ENCODE results near the gene PNO1.
"Not testable (repeated sequence)": the region's sequence is repeated elsewhere in the genome, so short reads cannot be mapped to it uniquely, and the experiment has no call there.

PNO1 gene

DNA sequence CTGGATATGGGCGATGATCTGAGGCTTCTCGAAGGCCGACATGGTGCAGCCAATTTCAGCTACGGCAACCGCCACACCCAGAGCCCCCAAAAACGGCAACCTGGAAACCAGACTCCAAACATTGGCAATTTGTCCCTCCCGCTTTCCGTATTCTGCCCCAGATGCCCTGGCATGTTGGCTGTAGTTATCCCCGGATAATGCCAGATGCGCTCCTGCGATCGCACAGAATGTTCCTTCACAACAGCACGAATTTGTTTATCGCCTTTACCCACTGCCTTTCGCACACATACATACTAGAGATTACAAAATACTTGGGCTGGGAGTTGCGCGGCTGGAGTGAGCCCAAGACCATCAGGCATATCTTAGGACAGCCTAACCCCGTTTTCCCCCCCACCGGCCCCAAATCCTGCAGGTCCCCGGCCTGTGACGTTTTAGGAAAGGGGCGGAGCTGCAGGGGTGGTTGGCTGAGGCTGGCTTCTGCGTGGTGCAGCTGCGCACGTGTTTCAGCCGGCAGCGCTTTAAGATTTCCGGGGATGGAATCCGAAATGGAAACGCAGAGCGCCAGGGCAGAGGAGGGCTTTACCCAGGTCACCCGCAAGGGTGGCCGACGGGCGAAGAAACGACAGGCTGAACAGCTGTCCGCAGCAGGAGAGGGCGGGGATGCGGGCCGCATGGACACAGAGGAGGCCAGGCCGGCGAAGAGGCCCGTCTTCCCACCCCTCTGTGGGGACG lies at the start of gene PNO1:
Gene PNO1 (plus strand): TSS at position 487 of the 732 bp plus-strand sequence. CDS start 47 bp downstream, at position 534.
- peak within 1 kb of the TSS; percentile 96 for H3K4me3 ChIP-seq (replicated peaks; ENCODE audit: low read depth, low read length)
- DNase-seq (ENCODE audit: low read depth): peak; percentile 97
- TF ChIP-seq, protein P1, sequence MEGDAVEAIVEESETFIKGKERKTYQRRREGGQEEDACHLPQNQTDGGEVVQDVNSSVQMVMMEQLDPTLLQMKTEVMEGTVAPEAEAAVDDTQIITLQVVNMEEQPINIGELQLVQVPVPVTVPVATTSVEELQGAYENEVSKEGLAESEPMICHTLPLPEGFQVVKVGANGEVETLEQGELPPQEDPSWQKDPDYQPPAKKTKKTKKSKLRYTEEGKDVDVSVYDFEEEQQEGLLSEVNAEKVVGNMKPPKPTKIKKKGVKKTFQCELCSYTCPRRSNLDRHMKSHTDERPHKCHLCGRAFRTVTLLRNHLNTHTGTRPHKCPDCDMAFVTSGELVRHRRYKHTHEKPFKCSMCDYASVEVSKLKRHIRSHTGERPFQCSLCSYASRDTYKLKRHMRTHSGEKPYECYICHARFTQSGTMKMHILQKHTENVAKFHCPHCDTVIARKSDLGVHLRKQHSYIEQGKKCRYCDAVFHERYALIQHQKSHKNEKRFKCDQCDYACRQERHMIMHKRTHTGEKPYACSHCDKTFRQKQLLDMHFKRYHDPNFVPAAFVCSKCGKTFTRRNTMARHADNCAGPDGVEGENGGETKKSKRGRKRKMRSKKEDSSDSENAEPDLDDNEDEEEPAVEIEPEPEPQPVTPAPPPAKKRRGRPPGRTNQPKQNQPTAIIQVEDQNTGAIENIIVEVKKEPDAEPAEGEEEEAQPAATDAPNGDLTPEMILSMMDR (IDR thresholded peaks at IDR 0.05; ENCODE audit: low read length, missing control alignments): no peak

DNA sequence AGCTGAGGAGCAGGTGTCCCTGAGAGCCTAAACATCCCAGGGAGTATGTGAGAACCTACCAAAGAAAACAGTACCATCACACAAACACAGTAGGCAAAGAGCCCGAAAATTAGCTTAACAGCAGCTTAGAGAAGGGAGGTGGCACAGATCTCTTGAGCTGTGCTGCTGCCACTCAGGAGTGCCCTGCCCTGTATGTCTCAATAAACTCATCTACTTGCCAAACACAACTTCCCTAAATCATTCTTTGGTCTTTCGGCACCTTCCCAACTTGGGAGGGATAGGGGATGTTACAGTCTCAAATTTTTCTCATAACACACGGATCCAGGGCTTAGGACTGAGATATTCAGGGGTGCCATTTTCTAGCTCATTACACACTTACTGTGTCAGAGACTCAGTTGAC lies 49.6 kb upstream of the PNO1 start:
- H3K4me3 ChIP-seq (replicated peaks; ENCODE audit: low read depth, low read length): no peak overlapping the region
- DNase-seq (ENCODE audit: low read depth): no peak
- TF ChIP-seq, protein P1 (IDR thresholded peaks at IDR 0.05; ENCODE audit: low read length, missing control alignments): no peak

DNA sequence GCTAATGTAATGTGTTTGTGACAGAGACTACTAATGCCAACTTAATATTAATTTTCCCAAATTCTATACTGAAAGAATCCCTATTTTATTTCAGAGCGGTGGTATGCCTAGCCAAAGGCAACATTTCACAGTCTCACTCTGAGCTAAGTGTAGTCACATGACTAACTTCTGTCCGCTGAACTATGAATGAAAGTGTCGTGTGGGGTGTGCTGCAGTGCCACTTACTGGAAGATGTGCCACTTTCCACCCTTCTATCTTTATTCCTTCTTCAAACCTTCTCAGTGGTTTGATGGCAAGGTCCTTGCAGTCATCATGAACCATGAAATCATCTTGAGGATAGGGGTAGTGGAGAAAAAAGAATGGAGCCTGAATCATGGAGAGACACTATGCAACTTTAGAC lies 47.6 kb upstream of the PNO1 start:
- TF ChIP-seq, protein P1 (IDR thresholded peaks at IDR 0.05; ENCODE audit: low read length, missing control alignments): no peak
- no peak for DNase-seq (ENCODE audit: low read depth)
- no peak overlapping the region for H3K4me3 ChIP-seq (replicated peaks; ENCODE audit: low read depth, low read length)

DNA sequence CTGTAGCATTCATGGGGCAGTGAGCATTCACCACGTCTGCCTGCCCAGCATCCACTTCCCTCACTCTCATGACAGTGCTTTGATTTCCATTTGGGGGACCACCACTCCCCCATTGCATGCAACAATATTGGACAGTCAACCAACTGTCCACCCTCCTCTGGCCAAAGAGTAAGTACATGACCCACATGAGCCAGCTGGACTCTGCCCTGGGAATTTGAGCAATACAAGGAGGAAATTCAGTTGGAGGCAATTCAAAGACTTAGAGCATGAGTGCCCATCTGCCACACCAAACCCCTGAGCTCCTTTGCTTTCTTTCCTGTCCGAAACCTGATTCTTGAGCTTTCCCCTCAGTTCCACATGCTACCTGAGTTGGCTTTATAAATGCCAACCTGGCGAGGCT lies 41.7 kb upstream of the PNO1 start:
- TF ChIP-seq, protein P1 (IDR thresholded peaks at IDR 0.05; ENCODE audit: low read length, missing control alignments): no peak
- no peak for DNase-seq (ENCODE audit: low read depth)
- H3K4me3 ChIP-seq (replicated peaks; ENCODE audit: low read depth, low read length): no peak overlapping the region

DNA sequence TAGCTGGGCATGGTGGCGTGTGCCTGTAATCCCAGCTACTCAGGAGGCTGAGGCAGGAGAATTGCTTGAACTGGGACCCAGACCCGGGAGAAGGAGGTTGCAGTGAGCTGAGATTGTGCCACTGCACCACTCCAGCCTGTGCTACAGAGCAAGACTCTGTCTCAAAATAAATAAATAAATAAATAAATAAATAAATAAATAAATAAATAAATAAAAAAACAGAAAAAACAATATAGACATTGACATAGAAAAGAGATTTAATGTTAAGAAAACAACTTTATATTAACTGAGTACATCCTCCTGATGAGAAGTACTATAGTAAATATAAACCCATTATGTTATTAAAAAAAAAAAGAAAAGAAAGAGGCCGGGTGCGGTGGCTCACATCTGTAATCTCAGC lies 39.8 kb upstream of the PNO1 start:
- not testable (repeated sequence) for H3K4me3 ChIP-seq (replicated peaks; ENCODE audit: low read depth, low read length); DNase-seq (ENCODE audit: low read depth)

DNA sequence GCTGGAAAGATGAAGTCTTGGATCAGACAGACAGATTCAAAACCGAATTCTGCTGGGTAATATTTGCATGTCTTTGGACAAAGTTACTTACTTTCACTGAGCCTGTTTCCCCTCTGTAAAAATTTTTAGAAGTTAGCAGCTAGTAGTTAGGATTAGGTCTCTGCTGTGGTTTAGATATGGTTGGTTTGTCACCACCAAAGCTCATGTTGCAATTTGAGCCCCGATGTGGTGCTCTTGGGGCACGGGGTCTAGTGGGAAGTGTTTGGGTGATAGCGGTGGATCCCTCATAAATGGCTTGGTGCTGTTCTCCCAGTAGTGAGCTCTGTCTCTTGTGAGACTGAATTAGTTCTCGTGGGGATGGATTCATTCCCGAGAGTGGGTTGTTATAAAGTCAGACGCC lies 38.9 kb upstream of the PNO1 start:
- H3K4me3 ChIP-seq (replicated peaks; ENCODE audit: low read depth, low read length): no peak overlapping the region
- TF ChIP-seq, protein P1 (IDR thresholded peaks at IDR 0.05; ENCODE audit: low read length, missing control alignments): no peak
- no peak for DNase-seq (ENCODE audit: low read depth)

DNA sequence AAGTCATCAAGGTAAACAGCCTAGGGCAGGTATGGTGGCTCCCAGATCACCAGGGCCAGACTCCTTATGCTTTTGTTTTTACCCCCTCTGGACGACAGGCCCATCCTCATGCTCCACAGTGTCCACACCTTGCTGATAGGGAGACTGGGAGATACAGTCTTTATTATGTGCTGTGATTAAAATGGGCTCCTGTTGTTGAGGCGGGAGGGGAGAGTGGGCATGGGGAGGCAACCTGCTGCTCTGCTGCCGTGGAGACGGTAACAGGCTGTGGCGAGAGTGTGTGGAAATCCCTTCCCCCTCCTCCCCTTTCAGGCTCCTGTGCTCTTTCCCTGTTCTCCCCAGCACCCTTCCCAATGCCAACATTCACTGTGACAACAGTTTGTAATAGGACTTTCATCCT lies 38.2 kb upstream of the PNO1 start:
- DNase-seq (ENCODE audit: low read depth): no peak
- TF ChIP-seq, protein P1 (IDR thresholded peaks at IDR 0.05; ENCODE audit: low read length, missing control alignments): no peak
- no peak overlapping the region for H3K4me3 ChIP-seq (replicated peaks; ENCODE audit: low read depth, low read length)

Data from fibroblast of pulmonary artery (primary cell).